Right lobe of liver (tissue), 4 donors: Measurements from ENCODE around the gene EYA3.

Experiments used
- POLR2A ChIP-seq: fragments of 450-650 bp; IDR thresholded peaks from one replicate; pipeline ENCODE4 v1.6.1; 2017; ENCODE audit warnings: antibody characterized with exemption, mild to moderate bottlenecking
- TF ChIP-seq, protein P1 (sequence below), 4 donors: fragments of 200-600 bp in 3 of 4; fragments of 450-650 bp in 1 of 4; IDR thresholded peaks; one replicate each; pipeline versions ENCODE4 v1.5.1 to v1.8.0; 2016 to 2022; ENCODE audit warnings: antibody characterized with exemption in 4 of 4, mild to moderate bottlenecking in 2 of 4
- donor health status: DM: no; HTN: no; CAD: no.
- donor health status: DM: no; HTN: no; CAD: no.
- donor health status: DM: no; HTN: yes; CAD: no.

DNA sequence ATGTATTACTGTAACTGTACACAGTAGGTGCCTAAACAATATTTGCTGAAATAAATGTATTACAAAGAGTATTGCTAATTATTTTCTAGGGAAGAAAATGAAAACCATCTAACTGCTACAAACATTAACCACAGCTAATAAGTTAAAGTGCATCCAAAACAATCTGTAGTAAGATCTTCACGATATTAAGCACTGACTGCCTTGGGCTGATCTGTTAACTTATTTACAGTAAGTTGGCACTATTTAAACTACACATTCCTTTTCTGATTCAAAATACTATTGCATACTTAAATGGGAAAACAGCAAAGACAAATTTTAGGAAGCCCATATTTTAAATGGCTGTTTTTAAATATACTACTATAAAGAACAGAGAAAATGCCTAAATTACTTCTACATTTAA is 4.5 kb downstream of the EYA3 start:
- TF ChIP-seq, protein P1, sequence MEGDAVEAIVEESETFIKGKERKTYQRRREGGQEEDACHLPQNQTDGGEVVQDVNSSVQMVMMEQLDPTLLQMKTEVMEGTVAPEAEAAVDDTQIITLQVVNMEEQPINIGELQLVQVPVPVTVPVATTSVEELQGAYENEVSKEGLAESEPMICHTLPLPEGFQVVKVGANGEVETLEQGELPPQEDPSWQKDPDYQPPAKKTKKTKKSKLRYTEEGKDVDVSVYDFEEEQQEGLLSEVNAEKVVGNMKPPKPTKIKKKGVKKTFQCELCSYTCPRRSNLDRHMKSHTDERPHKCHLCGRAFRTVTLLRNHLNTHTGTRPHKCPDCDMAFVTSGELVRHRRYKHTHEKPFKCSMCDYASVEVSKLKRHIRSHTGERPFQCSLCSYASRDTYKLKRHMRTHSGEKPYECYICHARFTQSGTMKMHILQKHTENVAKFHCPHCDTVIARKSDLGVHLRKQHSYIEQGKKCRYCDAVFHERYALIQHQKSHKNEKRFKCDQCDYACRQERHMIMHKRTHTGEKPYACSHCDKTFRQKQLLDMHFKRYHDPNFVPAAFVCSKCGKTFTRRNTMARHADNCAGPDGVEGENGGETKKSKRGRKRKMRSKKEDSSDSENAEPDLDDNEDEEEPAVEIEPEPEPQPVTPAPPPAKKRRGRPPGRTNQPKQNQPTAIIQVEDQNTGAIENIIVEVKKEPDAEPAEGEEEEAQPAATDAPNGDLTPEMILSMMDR (IDR thresholded peaks at IDR 0.05), result no peak
- no peak for TF ChIP-seq POLR2A
